Measurements from ENCODE around the gene C10orf88.
"Not testable (repeated sequence)": the region's sequence is repeated elsewhere in the genome, so short reads cannot be mapped to it uniquely, and the experiment has no call there.

Gene C10orf88

GRCh38 chr10:122957474-122957873 lies 3.4 kb upstream of the C10orf88 start:
- no peak for DNase-seq

- DNase-seq: no peak
Observed at GRCh38 chr10:122955892-122956291, 1.9 kb upstream of the C10orf88 start.

GRCh38 chr10:122954731-122955050 lies 664 bp upstream of the C10orf88 start:
- DNase-seq: no peak

GRCh38 chr10:122949296-122949695 lies 4.7 kb downstream of the C10orf88 start:
- DNase-seq: no peak

GRCh38 chr10:122939856-122940543 lies 14.0 kb downstream of the C10orf88 start:
- DNase-seq: no peak

GRCh38 chr10:122939133-122939855 lies 14.7 kb downstream of the C10orf88 start:
- DNase-seq: no peak

- DNase-seq: no peak
Observed at GRCh38 chr10:122931088-122931906, 22.7 kb downstream of the C10orf88 start.

- no peak for DNase-seq
Observed at GRCh38 chr10:122930140-122930539, 23.9 kb downstream of the C10orf88 start.

- DNase-seq: no peak
Observed at GRCh38 chr10:122915700-122916099, 38.3 kb downstream of the C10orf88 start.

GRCh38 chr10:122911889-122912484 lies 42.0 kb downstream of the C10orf88 start:
- DNase-seq: no peak

GRCh38 chr10:122910310-122910709 lies 43.7 kb downstream of the C10orf88 start, which contains the start of gene FAM24A:
Gene FAM24A, plus strand, starts transcription at chr10:122910610. Its CDS starts 1,025 bp downstream, at chr10:122911635.
- DNase-seq: no peak

GRCh38 chr10:122903861-122904260 lies 50.2 kb downstream of the C10orf88 start:
- DNase-seq: not testable (repeated sequence)

- no peak for DNase-seq
Observed at GRCh38 chr10:122894261-122894944, 59.6 kb downstream of the C10orf88 start.

- DNase-seq: no peak
Observed at GRCh38 chr10:122884166-122884565, 69.9 kb downstream of the C10orf88 start.

- DNase-seq: no peak
Observed at GRCh38 chr10:122882766-122883165, 71.3 kb downstream of the C10orf88 start.

All from GOT3 (cell line).